HG03064 (cell line): ENCODE measurements around the gene DAB2IP.

Experiments used
- ATAC-seq: cut with Tn5 transposase; IDR thresholded peaks from one replicate; pipeline ENCODE4 v1.9.1; 2021; ENCODE audit warnings: low read depth; ENCODE audit not compliant: unreplicated experiment

DAB2IP gene

GRCh38 chr9:121754655-121755436 lies 103.4 kb downstream of the DAB2IP start:
- ATAC-seq: no peak

- no peak for ATAC-seq
Observed at GRCh38 chr9:121755581-121755980, 104.1 kb downstream of the DAB2IP start.

- no peak for ATAC-seq
Observed at GRCh38 chr9:121756474-121757280, 105.2 kb downstream of the DAB2IP start.

DNA sequence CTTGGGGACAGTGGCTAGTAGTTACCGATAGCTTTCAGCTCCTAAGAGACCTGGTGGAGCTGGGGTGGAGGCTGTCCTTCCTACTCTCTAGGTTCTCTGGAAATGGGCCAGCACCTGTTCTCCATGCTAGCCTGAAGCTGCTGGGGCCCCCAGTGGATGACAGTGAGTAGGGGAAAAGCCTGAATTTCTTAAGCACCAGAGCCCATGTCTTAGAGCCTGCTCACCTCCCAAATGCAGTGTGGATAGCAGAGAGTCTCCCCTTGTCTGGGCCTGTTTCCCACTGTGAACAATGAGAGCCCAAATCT lies 105.8 kb downstream of the DAB2IP start:
- no peak for ATAC-seq

DNA sequence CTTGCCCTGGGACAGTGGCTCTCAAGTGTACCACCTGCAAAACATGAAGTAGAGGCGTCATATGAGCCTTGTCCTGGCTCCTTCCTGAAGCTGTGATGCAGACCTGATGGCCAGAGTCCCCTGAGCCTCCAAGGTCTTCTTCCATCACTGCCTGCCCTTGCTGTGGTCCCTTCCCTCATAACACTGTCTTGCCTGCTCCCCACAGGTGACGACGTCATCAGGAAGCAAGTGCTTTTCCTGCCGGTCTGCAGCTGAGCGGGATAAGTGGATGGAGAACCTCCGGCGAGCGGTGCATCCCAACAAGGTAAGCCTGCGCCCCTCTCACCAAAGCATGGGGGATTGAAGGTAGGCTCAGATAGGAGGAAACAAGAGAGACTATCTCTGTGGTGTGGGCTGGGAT lies 107.3 kb downstream of the DAB2IP start:
- ATAC-seq: no peak

DNA sequence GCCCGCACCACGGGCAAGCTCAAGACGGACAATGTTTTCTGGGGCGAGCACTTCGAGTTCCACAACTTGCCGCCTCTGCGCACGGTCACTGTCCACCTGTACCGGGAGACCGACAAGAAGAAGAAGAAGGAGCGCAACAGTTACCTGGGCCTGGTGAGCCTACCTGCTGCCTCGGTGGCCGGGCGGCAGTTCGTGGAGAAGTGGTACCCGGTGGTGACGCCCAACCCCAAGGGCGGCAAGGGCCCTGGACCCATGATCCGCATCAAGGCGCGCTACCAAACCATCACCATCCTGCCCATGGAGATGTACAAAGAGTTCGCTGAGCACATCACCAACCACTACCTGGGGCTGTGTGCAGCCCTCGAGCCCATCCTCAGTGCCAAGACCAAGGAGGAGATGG lies 108.6 kb downstream of the DAB2IP start:
- ATAC-seq: no peak

GRCh38 chr9:121760571-121760970 lies 109.1 kb downstream of the DAB2IP start:
- ATAC-seq: no peak

DNA sequence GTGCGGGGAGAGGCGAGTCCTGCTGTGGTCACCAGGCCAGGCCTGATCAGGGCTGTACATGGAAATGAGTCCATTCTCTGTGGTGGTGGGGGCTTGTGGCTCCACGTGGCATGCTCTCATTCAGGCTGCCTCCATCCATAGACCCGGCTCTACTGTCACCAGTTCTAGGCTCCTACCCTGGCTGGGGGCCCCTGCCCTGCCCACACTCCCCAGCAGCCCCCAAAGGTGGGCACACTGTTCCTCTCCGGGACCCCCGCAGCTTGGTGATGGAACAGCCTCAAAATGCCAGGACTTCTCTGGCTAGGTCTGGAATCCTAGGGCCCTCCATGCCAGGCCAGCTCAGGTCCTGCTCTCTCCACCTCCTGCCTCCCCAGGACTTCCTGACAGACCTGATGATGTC lies 111.7 kb downstream of the DAB2IP start:
- ATAC-seq: no peak

DNA sequence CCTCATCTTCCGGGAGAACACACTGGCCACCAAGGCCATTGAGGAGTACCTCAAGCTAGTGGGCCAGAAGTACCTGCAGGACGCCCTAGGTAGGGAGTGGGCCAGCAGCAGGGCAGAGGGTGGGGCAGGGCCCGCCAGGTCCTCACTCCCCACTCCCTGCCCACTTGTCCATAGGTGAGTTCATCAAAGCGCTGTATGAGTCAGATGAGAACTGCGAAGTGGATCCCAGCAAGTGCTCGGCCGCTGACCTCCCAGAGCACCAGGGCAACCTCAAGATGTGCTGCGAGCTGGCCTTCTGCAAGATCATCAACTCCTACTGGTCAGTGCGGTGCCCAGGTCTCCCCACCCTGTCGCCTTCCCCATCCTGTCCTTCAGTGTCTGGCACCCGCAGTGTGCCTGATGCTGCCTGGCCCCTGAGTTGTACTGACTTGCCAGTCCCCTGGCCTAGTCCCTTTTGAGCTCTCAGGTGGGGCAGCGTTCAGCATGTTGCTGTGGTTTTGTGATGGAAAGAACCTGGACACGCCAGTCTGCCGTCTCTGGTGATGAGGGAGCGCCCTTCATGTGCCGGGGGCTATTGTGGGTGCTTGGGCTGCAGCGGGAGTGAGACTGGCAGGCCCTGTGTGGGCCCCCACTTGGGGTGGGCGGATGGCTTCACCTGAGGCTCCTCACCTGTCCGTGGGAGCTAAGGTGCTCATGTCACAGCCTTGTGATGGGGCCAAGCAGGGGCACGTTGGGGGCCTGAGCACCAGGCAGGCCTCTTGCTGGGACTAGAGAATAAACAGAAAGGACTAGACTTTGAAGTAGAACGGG lies 112.3 kb downstream of the DAB2IP start:
- no peak for ATAC-seq

GRCh38 chr9:121764371-121764730 lies 112.9 kb downstream of the DAB2IP start:
- ATAC-seq: no peak

- no peak for ATAC-seq
Observed at GRCh38 chr9:121765021-121765950, 113.9 kb downstream of the DAB2IP start.

GRCh38 chr9:121766081-121766683 lies 114.7 kb downstream of the DAB2IP start:
- no peak for ATAC-seq

- no peak for ATAC-seq
Observed at GRCh38 chr9:121767171-121767769, 115.8 kb downstream of the DAB2IP start.

GRCh38 chr9:121768416-121769015 lies 117.1 kb downstream of the DAB2IP start:
- ATAC-seq: no peak

GRCh38 chr9:121769939-121770338 lies 118.5 kb downstream of the DAB2IP start:
- ATAC-seq: no peak

- ATAC-seq: no peak
Observed at GRCh38 chr9:121770415-121771273, 119.2 kb downstream of the DAB2IP start.

- no peak for ATAC-seq
Observed at GRCh38 chr9:121771418-121771817, 120.0 kb downstream of the DAB2IP start.
